HepG2 (cell line): Measurements from ENCODE around the gene ADGRF1. TPM values are rescaled to one million over a fixed set of nuclear protein-coding genes. Genes with fewer than 3 reads are reported as not detected.

Experiments
- BRCA1 ChIP-seq: sonication (generic); formaldehyde crosslinking; IDR thresholded peaks from 2 replicates; pipeline ENCODE4 v1.4.0; 2020; ENCODE audit warnings: missing genetic modification reagents
- CEBPG ChIP-seq: IDR thresholded peaks from 2 replicates; pipeline ENCODE4 v1.6.1; 2016
- CREM ChIP-seq, 2 experiments: sonication (generic) in 1 of 2; formaldehyde crosslinking in 1 of 2; IDR thresholded peaks; 2 replicates each; pipeline versions ENCODE4 v1.4.0 to v1.6.1; 2016 to 2020; ENCODE audit warnings: antibody characterized with exemption in 1 of 2, mild to moderate bottlenecking in 1 of 2, missing genetic modification reagents in 1 of 2
- FLYWCH1 ChIP-seq: sonication (generic); formaldehyde crosslinking; IDR thresholded peaks from 2 replicates; pipeline ENCODE4 v1.8.1; 2023; ENCODE audit warnings: mild to moderate bottlenecking, missing genetic modification reagents
- HOXA7 ChIP-seq: sonication (generic); formaldehyde crosslinking; IDR thresholded peaks from 2 replicates; pipeline ENCODE4 v1.8.1; 2022; ENCODE audit warnings: mild to moderate bottlenecking, missing genetic modification reagents, moderate library complexity
- PREB ChIP-seq: sonication (generic); formaldehyde crosslinking; IDR thresholded peaks from 2 replicates; pipeline ENCODE4 v1.4.0; 2020; ENCODE audit warnings: missing genetic modification reagents
- RBFOX2 ChIP-seq: fragments of 200-400 bp; formaldehyde crosslinking; IDR thresholded peaks from 2 replicates; pipeline ENCODE4 v1.6.1; 2017; ENCODE audit warnings: low read depth, mild to moderate bottlenecking, low read length
- SNAI1 ChIP-seq: sonication (generic); formaldehyde crosslinking; IDR thresholded peaks from 2 replicates; pipeline ENCODE4 v1.5.0; 2020; ENCODE audit warnings: mild to moderate bottlenecking, missing genetic modification reagents, borderline replicate concordance
- SP1 ChIP-seq, 2 experiments: fragments of 450-650 bp in 1 of 2; sonication (generic) in 1 of 2; formaldehyde crosslinking in 1 of 2; IDR thresholded peaks; 2 replicates each; pipeline versions ENCODE4 v1.4.0 to v1.6.1; 2016 to 2020; ENCODE audit warnings: missing genetic modification reagents in 1 of 2
- STAT6 ChIP-seq: sonication (generic); formaldehyde crosslinking; IDR thresholded peaks from 2 replicates; pipeline ENCODE4 v1.4.0; 2020; ENCODE audit warnings: missing genetic modification reagents, mild to moderate bottlenecking, borderline replicate concordance
- TFAP4 ChIP-seq: sonication (generic); IDR thresholded peaks from 2 replicates; pipeline ENCODE4 v1.6.1; 2016; ENCODE audit warnings: low read depth, borderline replicate concordance
- ZBED4 ChIP-seq: sonication (generic); formaldehyde crosslinking; IDR thresholded peaks from 2 replicates; pipeline ENCODE4 v1.4.0; 2020; ENCODE audit warnings: missing genetic modification reagents, borderline replicate concordance
- ZMYM3 ChIP-seq: sonication (generic); formaldehyde crosslinking; IDR thresholded peaks from 2 replicates; pipeline ENCODE4 v1.5.1; 2020; ENCODE audit warnings: mild to moderate bottlenecking, missing genetic modification reagents
- ZNF225 ChIP-seq: sonication (generic); formaldehyde crosslinking; IDR thresholded peaks from 2 replicates; pipeline ENCODE4 v1.4.0; 2020; ENCODE audit warnings: mild to moderate bottlenecking, missing genetic modification reagents
- ZNF251 ChIP-seq: sonication (generic); formaldehyde crosslinking; IDR thresholded peaks from 2 replicates; pipeline ENCODE4 v1.9.0; 2021; ENCODE audit warnings: mild to moderate bottlenecking, missing genetic modification reagents
- ZNF274 ChIP-seq: sonication (generic); formaldehyde crosslinking; IDR thresholded peaks from 2 replicates; pipeline ENCODE4 v1.5.1; 2020; ENCODE audit warnings: mild to moderate bottlenecking, missing genetic modification reagents
- ZNF280B ChIP-seq: sonication (generic); formaldehyde crosslinking; IDR thresholded peaks from 2 replicates; pipeline ENCODE4 v1.5.0; 2020; ENCODE audit warnings: missing genetic modification reagents, mild to moderate bottlenecking, borderline replicate concordance
- ZNF563 ChIP-seq: sonication (generic); formaldehyde crosslinking; IDR thresholded peaks from 2 replicates; pipeline ENCODE4 v1.8.0; 2022; ENCODE audit warnings: mild to moderate bottlenecking, moderate library complexity, missing genetic modification reagents
- ZNF790 ChIP-seq: sonication (generic); formaldehyde crosslinking; IDR thresholded peaks from 2 replicates; pipeline ENCODE4 v1.8.0; 2022; ENCODE audit warnings: missing genetic modification reagents, mild to moderate bottlenecking, borderline replicate concordance
- polyA plus RNA-seq, 8 experiments: library from polyadenylated mRNA; depleted of rRNA in 3 of 8; stranded (reverse) in 7 of 8; unstranded in 1 of 8; fragments of >200 nt; fragmentation: Illumina TruSeq in 4 of 8; extraction: Trizol in 4 of 8; gene quantifications; 2 replicates each; pipeline versions ENCODE4 v1.2.1 to v1.2.3, GENCODE V29; 2011 to 2016; ENCODE audit warnings: low read depth in 4 of 8, missing spikeins in 1 of 8, mixed read lengths in 1 of 8; ENCODE audit not compliant: insufficient read depth in 1 of 8
- total RNA-seq, 5 experiments: library from RNA; depleted of rRNA; stranded (reverse); fragments of >200 nt; fragmentation: Illumina TruSeq; extraction: Trizol; gene quantifications; 2 replicates each; pipeline ENCODE4 v1.2.3, GENCODE V29; 2016; ENCODE audit warnings: low read depth in 1 of 5

The ADGRF1 gene
- total and polyA plus RNA-seq, 2 of the 13 experiments (the other 11 are each of a cell fraction or from before 2014, with no cell fraction given), result not detected

GRCh38 chr6:47086051-47086770 is 44.1 kb upstream of the ADGRF1 start (continued):
- TF ChIP-seq PREB (CRISPR knock-in tag) (no peak), SP1 (IDR thresholded peaks at IDR 0.05) (no peak), SP1 (CRISPR knock-in tag; IDR thresholded peaks at IDR 0.05) (no peak), ZMYM3 (CRISPR knock-in tag) (no peak), HOXA7 (CRISPR knock-in tag) (no peak), CEBPG (peak; percentile 41), RBFOX2 (no peak), ZNF251 (CRISPR knock-in tag) (no peak), STAT6 (CRISPR knock-in tag) (no peak), SNAI1 (CRISPR knock-in tag) (no peak), FLYWCH1 (CRISPR knock-in tag) (no peak), CREM (IDR thresholded peaks at IDR 0.05) (no peak), CREM (CRISPR knock-in tag; IDR thresholded peaks at IDR 0.05) (no peak), ZBED4 (CRISPR knock-in tag) (no peak), ZNF225 (CRISPR knock-in tag) (no peak), ZNF280B (CRISPR knock-in tag) (no peak), TFAP4 (peak; percentile 30; the same call in 1 of the 2 replicates), ZNF790 (CRISPR knock-in tag) (no peak), ZNF274 (CRISPR knock-in tag) (no peak), BRCA1 (CRISPR knock-in tag) (no peak), ZNF563 (no peak)
